H1 (cell line): ENCODE data around the gene ERI3. TPM values are rescaled to one million over a fixed set of nuclear protein-coding genes. Genes with fewer than 3 reads are reported as not detected.

Experiments
- CTCF ChIA-PET: fragments of 300-600 bp; sonication (Branson Sonifier 250); formaldehyde crosslinking; loops from one replicate; lab custom pipeline; 2021; ENCODE audit not compliant: partially characterized antibody; lab: Charles Lee
- POLR2A ChIA-PET: fragments of 300-600 bp; sonication (Branson Sonifier 250); formaldehyde crosslinking; loops from one replicate; lab custom pipeline; 2021; ENCODE audit warnings: inconsistent platforms; ENCODE audit not compliant: partially characterized antibody; lab: Charles Lee
- DNase-seq, 2 experiments: peaks; one replicate each; pipeline versions ENCODE4 v3.0.0 to v3.0.0-alpha.2; 2010 to 2022; ENCODE audit warnings: low spot score in 2 of 2, low read depth in 1 of 2, mixed read lengths in 1 of 2
- FAIRE-seq: peaks from 2 replicates; lab custom pipeline; 2011; peaks lifted over from hg19 to GRCh38; lab: Jason Lieb, UNC
- H2AFZ ChIP-seq: 2 replicates; pipeline ENCODE4 v1.8.1; 2012; ENCODE audit warnings: low read length, inconsistent platforms
- H2AK5ac ChIP-seq: 2 replicates; pipeline ENCODE4 v1.6.1; 2013; ENCODE audit warnings: low read depth, low read length
- H2BK120ac ChIP-seq: replicated peaks from 2 replicates; pipeline ENCODE3; 2013; ENCODE audit warnings: low read depth, low read length, inconsistent platforms
- H2BK12ac ChIP-seq: 2 replicates; pipeline ENCODE4 v1.6.1; 2013; ENCODE audit warnings: low read depth, low read length
- H2BK15ac ChIP-seq: 2 replicates; pipeline ENCODE4 v1.6.1; 2013; ENCODE audit warnings: low read length
- H2BK20ac ChIP-seq: 2 replicates; pipeline ENCODE4 v1.6.1; 2013; ENCODE audit warnings: low read length
- H2BK5ac ChIP-seq: 2 replicates; pipeline ENCODE4 v1.6.1; 2013; ENCODE audit warnings: low read depth, low read length
- H3K14ac ChIP-seq: 2 replicates; pipeline ENCODE4 v1.6.1; 2013; ENCODE audit warnings: inconsistent platforms; ENCODE audit not compliant: insufficient read length
- H3K18ac ChIP-seq: 2 replicates; pipeline ENCODE4 v1.6.1; 2013; ENCODE audit warnings: low read length; ENCODE audit errors: extremely low read depth
- H3K23ac ChIP-seq: 2 replicates; pipeline ENCODE4 v1.6.1; 2013; ENCODE audit warnings: inconsistent platforms; ENCODE audit not compliant: insufficient read length
- H3K23me2 ChIP-seq: 2 replicates; pipeline ENCODE4 v1.6.1; 2013; ENCODE audit warnings: low read depth, low read length
- H3K27ac ChIP-seq: 2 replicates; pipeline ENCODE4 v1.6.1; 2011; ENCODE audit warnings: low read depth, low read length, inconsistent platforms
- H3K27me3 ChIP-seq, 4 experiments: replicated peaks in 1 of 4; 1 replicate in 1 of 4; 2 replicates in 3 of 4; pipeline versions ENCODE4 v1.6.1 to v1.8.1; 2011 to 2013; ENCODE audit warnings: low read length in 3 of 4, mild to moderate bottlenecking in 3 of 4, inconsistent platforms in 2 of 4, mixed read lengths in 2 of 4, moderate library complexity in 1 of 4; ENCODE audit not compliant: control insufficient read depth in 3 of 4, insufficient read depth in 3 of 4; ENCODE audit errors: extremely low read depth in 1 of 4
- H3K36me3 ChIP-seq, 4 experiments: 2 replicates each; pipeline versions ENCODE4 v1.6.1 to v1.8.1; 2011 to 2013; ENCODE audit warnings: mild to moderate bottlenecking in 4 of 4, low read length in 3 of 4, moderate library complexity in 2 of 4, control low read depth in 1 of 4, inconsistent platforms in 1 of 4; ENCODE audit not compliant: insufficient read depth in 4 of 4, control insufficient read depth in 2 of 4
- H3K4ac ChIP-seq: replicated peaks from 2 replicates; pipeline ENCODE3; 2013; ENCODE audit warnings: low read length, low read depth, mixed read lengths, inconsistent platforms; ENCODE audit not compliant: insufficient read length
- H3K4me1 ChIP-seq, 4 experiments: replicated peaks in 1 of 4; 1 replicate in 1 of 4; 2 replicates in 3 of 4; pipeline versions ENCODE4 v1.6.1 to v1.8.1; 2011 to 2013; ENCODE audit warnings: low read length in 3 of 4, inconsistent platforms in 2 of 4, mixed read lengths in 1 of 4; ENCODE audit not compliant: insufficient read depth in 4 of 4, control insufficient read depth in 3 of 4
- H3K4me2 ChIP-seq, 2 experiments: 2 replicates each; pipeline versions ENCODE4 v1.6.1 to v1.8.1; 2011 to 2013; ENCODE audit warnings: low read depth in 2 of 2, low read length in 2 of 2, control low read depth in 1 of 2, inconsistent platforms in 1 of 2, mild to moderate bottlenecking in 1 of 2; ENCODE audit not compliant: insufficient read depth in 1 of 2
- H3K4me3 ChIP-seq, 4 experiments: fragments of 200-600, 300-600 bp in 1 of 4; sonication (generic), shearing (Covaris generic), sonication (Bioruptor Twin) in 1 of 4; 2 replicates each; pipeline versions ENCODE4 v1.5.1 to v1.8.1; 2011 to 2016; ENCODE audit warnings: low read length in 4 of 4, low read depth in 3 of 4, control low read depth in 2 of 4, inconsistent platforms in 2 of 4, mild to moderate bottlenecking in 2 of 4, mixed read lengths in 1 of 4, moderate library complexity in 1 of 4; ENCODE audit not compliant: insufficient read depth in 2 of 4; ENCODE audit errors: extremely low read depth in 1 of 4
- H3K56ac ChIP-seq: replicated peaks from 2 replicates; pipeline ENCODE3; 2013; ENCODE audit warnings: low read depth, mild to moderate bottlenecking, mixed read lengths, low read length, inconsistent platforms; ENCODE audit not compliant: insufficient read length
- H3K79me1 ChIP-seq: 2 replicates; pipeline ENCODE4 v1.6.1; 2013; ENCODE audit warnings: low read depth, low read length, control low read depth
- H3K79me2 ChIP-seq, 2 experiments: 2 replicates each; pipeline versions ENCODE4 v1.6.1 to v1.8.1; 2012 to 2013; ENCODE audit warnings: low read length in 2 of 2, mild to moderate bottlenecking in 2 of 2, inconsistent platforms in 1 of 2; ENCODE audit not compliant: insufficient read depth in 2 of 2, control insufficient read depth in 1 of 2
- H3K9ac ChIP-seq, 4 experiments: replicated peaks in 1 of 4; 1 replicate in 1 of 4; 2 replicates in 3 of 4; pipeline versions ENCODE4 v1.6.1 to v1.8.1; 2011 to 2013; ENCODE audit warnings: low read depth in 3 of 4, low read length in 3 of 4, control low read depth in 2 of 4, mild to moderate bottlenecking in 2 of 4, moderate library complexity in 2 of 4, inconsistent platforms in 1 of 4; ENCODE audit errors: extremely low read depth in 1 of 4
- H3K9me3 ChIP-seq, 2 experiments: 2 replicates each; pipeline versions ENCODE4 v1.6.1 to v1.8.1; 2012 to 2013; ENCODE audit warnings: mild to moderate bottlenecking in 2 of 2, moderate library complexity in 2 of 2, control low read depth in 1 of 2, inconsistent platforms in 1 of 2, low read depth in 1 of 2, low read length in 1 of 2, mixed read lengths in 1 of 2; ENCODE audit not compliant: insufficient read depth in 2 of 2
- H4K20me1 ChIP-seq, 2 experiments: replicated peaks in 1 of 2; 2 replicates each; pipeline versions ENCODE3 to v1.8.1; 2011 to 2013; ENCODE audit warnings: inconsistent platforms in 2 of 2, low read length in 2 of 2, mild to moderate bottlenecking in 1 of 2; ENCODE audit not compliant: insufficient read depth in 2 of 2, control insufficient read depth in 1 of 2
- H4K5ac ChIP-seq: 2 replicates; pipeline ENCODE4 v1.6.1; 2013; ENCODE audit warnings: low read length, low read depth, mixed read lengths, inconsistent platforms; ENCODE audit not compliant: insufficient read length
- H4K8ac ChIP-seq: 2 replicates; pipeline ENCODE4 v1.8.0; 2013; ENCODE audit warnings: mild to moderate bottlenecking, moderate library complexity, low read length, inconsistent platforms; ENCODE audit not compliant: insufficient read depth; ENCODE audit errors: extremely low read depth
- H4K91ac ChIP-seq: replicated peaks from 2 replicates; pipeline ENCODE3; 2013; ENCODE audit warnings: low read length, mixed read lengths, inconsistent platforms; ENCODE audit not compliant: insufficient read length
- CBX8 ChIP-seq: fragments of 300-800, 300-1000 bp; sonication (generic); IDR thresholded peaks from 2 replicates; pipeline ENCODE4 v1.7.1; 2016; ENCODE audit warnings: low read depth, low read length, borderline replicate concordance
- polyA plus RNA-seq, 7 experiments: library from polyadenylated mRNA; depleted of rRNA in 3 of 7; stranded (reverse) in 5 of 7; unstranded in 2 of 7; fragments of >200 nt in 5 of 7; fragments of 200-250 nt in 2 of 7; gene quantifications; 1 replicate in 5 of 7; 2 replicates in 1 of 7; 4 replicates in 1 of 7; pipeline versions ENCODE4 v1.2.1 to v1.2.3, GENCODE V29; 2011 to 2013; ENCODE audit warnings: missing spikeins in 2 of 7, mixed read lengths in 2 of 7
- total RNA-seq: library from RNA; stranded (reverse); fragmentation: NEBNext Ultra II Directional; extraction: Animal tissue kit (Norgen Biotek cat#: 25700); gene quantifications from 2 replicates; pipeline ENCODE4 v1.2.1, GENCODE V29; 2021

Gene ERI3
- total and polyA plus RNA-seq, 2 of the 8 experiments (the other 6 are each of a cell fraction or from before 2014, with no cell fraction given), result 81.1 to 199 TPM

GRCh38 chr1:44371206-44371605, 16.1 kb upstream of the ERI3 start:
- ChIA-PET CTCF (interaction anchor here (0.6 to 2.4 kb wide), 5 partner anchors 13 to 282 kb away, joined by 3 to 11 read pairs (median 3); no protein-coding TSS in a partner anchor), POLR2A (interaction anchor here (0.8 to 1.0 kb wide), 2 partner anchors 18 to 37 kb away, joined by 3 read pairs; no protein-coding TSS in a partner anchor)
- no peak overlapping the region for H2BK5ac ChIP-seq
- no peaks in the 10 kb centered on the region for H4K20me1 ChIP-seq
- H2BK120ac ChIP-seq, result no peak overlapping the region
- H2AFZ ChIP-seq, result no peak overlapping the region
- H4K8ac ChIP-seq, result no peak overlapping the region
- no peaks in the 10 kb centered on the region for H3K79me1 ChIP-seq
- H3K27me3 ChIP-seq, result peaks cover 0 to 2% (median 0%) of the 10 kb centered on the region in 4 experiments; a peak in 2 of 7 replicates
- no peak overlapping the region for H3K9ac ChIP-seq
- H4K91ac ChIP-seq, result no peak overlapping the region
- no peak overlapping the region for H3K56ac ChIP-seq
- H3K18ac ChIP-seq, result no peak overlapping the region
- no peaks in the 10 kb centered on the region for H3K36me3 ChIP-seq
- no peaks in the 10 kb centered on the region for H3K79me2 ChIP-seq
- no peak overlapping the region for H3K4me3 ChIP-seq
- H2BK20ac ChIP-seq, result no peak overlapping the region
- H3K23ac ChIP-seq, result no peak overlapping the region
- no peak overlapping the region for H2BK15ac ChIP-seq
- no peaks in the 10 kb centered on the region for H3K9me3 ChIP-seq
- FAIRE-seq (no peak), DNase-seq (no peak)
- H4K5ac ChIP-seq, result no peak overlapping the region
- H2BK12ac ChIP-seq, result no peak overlapping the region
- H3K27ac ChIP-seq, result no peak overlapping the region
- peaks cover 0 to 7% (median 4%) of the 10 kb centered on the region in 4 experiments; a peak in 6 of 7 replicates for H3K4me1 ChIP-seq
- H3K14ac ChIP-seq, result no peak overlapping the region
- H3K4ac ChIP-seq, result no peak overlapping the region
- no peaks in the 10 kb centered on the region for H3K23me2 ChIP-seq
- H2AK5ac ChIP-seq, result no peak overlapping the region
- no peak overlapping the region for H3K4me2 ChIP-seq
- TF ChIP-seq CBX8, result no peak
